ENCODE measurements around the gene C5orf15.

GRCh38 chr5:133977858-133978257, 9.4 kb upstream of the C5orf15 start:
- TF ChIP-seq EZH2 (IDR thresholded peaks at IDR 0.05; ENCODE audit: borderline replicate concordance, low read depth, low read length, severe bottlenecking) = no peak
- TF ChIP-seq, protein P1, sequence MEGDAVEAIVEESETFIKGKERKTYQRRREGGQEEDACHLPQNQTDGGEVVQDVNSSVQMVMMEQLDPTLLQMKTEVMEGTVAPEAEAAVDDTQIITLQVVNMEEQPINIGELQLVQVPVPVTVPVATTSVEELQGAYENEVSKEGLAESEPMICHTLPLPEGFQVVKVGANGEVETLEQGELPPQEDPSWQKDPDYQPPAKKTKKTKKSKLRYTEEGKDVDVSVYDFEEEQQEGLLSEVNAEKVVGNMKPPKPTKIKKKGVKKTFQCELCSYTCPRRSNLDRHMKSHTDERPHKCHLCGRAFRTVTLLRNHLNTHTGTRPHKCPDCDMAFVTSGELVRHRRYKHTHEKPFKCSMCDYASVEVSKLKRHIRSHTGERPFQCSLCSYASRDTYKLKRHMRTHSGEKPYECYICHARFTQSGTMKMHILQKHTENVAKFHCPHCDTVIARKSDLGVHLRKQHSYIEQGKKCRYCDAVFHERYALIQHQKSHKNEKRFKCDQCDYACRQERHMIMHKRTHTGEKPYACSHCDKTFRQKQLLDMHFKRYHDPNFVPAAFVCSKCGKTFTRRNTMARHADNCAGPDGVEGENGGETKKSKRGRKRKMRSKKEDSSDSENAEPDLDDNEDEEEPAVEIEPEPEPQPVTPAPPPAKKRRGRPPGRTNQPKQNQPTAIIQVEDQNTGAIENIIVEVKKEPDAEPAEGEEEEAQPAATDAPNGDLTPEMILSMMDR (IDR thresholded peaks at IDR 0.05; ENCODE audit: borderline replicate concordance, extremely low read depth, low read length, poor library complexity, severe bottlenecking) = no peak
